Measurements from ENCODE around the gene UMAD1.
A peak's percentile ranks its signal among the peaks of the same experiment; 100 is the strongest.

Gene UMAD1

DNA sequence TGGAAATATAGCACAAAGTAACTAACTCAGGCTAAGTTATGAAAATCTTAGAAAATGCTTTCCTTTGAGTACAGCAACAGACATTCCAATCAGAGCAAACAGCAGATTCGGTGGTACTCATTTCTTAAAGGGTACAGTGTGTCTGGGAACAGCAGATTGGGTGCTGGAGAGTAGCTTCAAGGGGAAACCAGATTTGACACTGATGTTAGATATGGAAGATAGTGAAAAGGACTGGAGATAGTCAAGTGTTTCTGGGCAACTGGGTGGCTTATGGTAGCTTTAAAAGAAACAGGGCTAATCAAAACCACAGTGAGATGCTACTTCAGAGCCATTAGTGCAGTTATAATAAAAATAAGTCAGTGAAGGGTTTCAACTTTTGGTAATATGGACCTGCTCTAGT, 12.1 kb upstream of the UMAD1 start:
- Histone ChIP-seq H4K12ac (ENCODE audit: low read depth, low read length) (no peak overlapping the region), H3K4me3 (ENCODE audit: low read depth, low read length) (no peak overlapping the region), H4K8ac (ENCODE audit: low read depth, low read length) (no peak overlapping the region), H3K27me3 (ENCODE audit: insufficient read depth, low read length) (no peaks in the 10 kb centered on the region), H3K18ac (ENCODE audit: low read length) (no peak overlapping the region), H2AK5ac (ENCODE audit: low read length) (no peak overlapping the region), H3K79me2 (ENCODE audit: control insufficient read depth, insufficient read depth, low read length, poor library complexity) (no peaks in the 10 kb centered on the region), H3K14ac (ENCODE audit: low read length) (no peak overlapping the region), H2BK120ac (ENCODE audit: insufficient read depth, low read length, poor library complexity) (no peak overlapping the region), H3K4ac (ENCODE audit: low read depth, low read length) (no peak overlapping the region), H3K36me3 (ENCODE audit: control insufficient read depth in 1 of 2, insufficient read depth in 2 of 2, low read length in 2 of 2) (no peaks in the 10 kb centered on the region), H3K27ac (ENCODE audit: low read depth, low read length) (no peak overlapping the region), H3K4me2 (ENCODE audit: low read length) (no peak overlapping the region), H2BK5ac (ENCODE audit: low read depth, low read length, poor library complexity) (no peak overlapping the region), H4K91ac (ENCODE audit: low read depth, low read length) (no peak overlapping the region), H3K79me1 (ENCODE audit: low read length) (no peaks in the 10 kb centered on the region), H2BK12ac (ENCODE audit: low read length) (no peak overlapping the region), H3K9ac (ENCODE audit: low read length) (no peak overlapping the region), H3K23ac (ENCODE audit: low read length) (no peak overlapping the region), H3K9me3 (ENCODE audit: insufficient read depth, low read depth, low read length) (peaks cover 2% of the 10 kb centered on the region), H2AFZ (ENCODE audit: insufficient read depth, low read length, poor library complexity) (no peak overlapping the region), H3K4me1 (ENCODE audit: control insufficient read depth in 1 of 2, insufficient read depth in 2 of 2, low read length in 2 of 2) (no peaks in the 10 kb centered on the region)
- no peak for DNase-seq
- WGBS (ENCODE audit: extremely low coverage, insufficient coverage, insufficient read length) = no CpG with 5 or more reads among the region's 1 CpG

DNA sequence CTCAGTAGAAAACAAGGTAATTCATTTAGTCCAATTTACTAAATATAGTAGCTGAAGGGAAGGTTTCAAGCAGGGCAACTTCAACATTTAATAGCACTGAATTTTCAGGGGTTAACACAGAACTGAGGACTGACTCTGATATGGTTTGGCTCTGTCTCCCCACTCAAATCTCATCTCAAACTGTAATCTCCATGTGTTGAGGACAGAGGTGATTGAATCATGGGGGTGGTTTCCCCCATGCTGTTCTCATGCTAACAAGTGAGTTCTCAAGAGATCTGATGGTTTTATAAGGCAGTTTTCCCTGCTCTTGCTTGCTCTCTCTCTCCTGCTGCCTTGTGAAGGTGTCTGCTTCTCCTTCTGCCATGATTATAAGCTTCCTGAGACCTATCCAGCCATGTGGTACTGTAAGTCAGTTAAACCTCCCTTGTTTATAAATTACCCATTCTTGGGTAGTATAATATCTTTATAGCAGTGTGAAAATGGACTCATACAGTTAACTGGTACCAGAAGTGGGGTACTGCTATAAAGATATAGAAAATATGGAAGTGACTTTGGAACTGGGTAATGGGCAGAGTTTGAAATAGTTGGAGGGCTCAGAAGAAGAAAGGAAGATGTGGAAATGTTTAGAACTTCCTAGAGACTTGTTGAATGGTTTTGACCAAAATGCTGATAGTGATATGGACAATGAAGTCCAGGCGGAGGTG, 9.8 kb upstream of the UMAD1 start:
- Histone ChIP-seq H3K14ac (ENCODE audit: low read length) (no peak overlapping the region), H3K27ac (ENCODE audit: low read depth, low read length) (no peak overlapping the region), H3K4me2 (ENCODE audit: low read length) (no peak overlapping the region)

DNA sequence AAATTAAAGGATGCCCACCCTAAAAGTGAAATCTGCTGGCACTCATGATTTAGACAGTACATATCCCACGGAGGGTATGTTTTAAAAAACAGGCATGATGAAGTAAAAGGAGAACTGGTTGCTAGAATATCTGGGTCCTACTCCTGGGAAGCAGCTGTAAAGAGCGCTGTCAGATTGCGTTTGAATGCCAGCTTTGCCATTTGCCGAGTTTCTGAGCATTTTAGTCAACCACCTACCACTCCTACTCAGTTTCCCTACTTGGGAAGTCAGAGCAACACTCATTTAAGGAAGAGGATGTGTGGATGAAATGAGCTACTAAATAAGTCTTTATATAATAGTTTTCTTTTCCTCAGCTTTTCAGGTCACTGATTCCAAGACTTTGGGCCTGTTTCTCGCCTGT, 1.1 kb upstream of the UMAD1 start:
- WGBS (ENCODE audit: extremely low coverage, insufficient coverage, insufficient read length) = no CpG with 5 or more reads among the region's 5 CpGs
- peak overlapping the region; percentile 65 for H3K4me2 ChIP-seq (ENCODE audit: low read length)

More for the DNA sequence above, 9.8 kb upstream of the UMAD1 start:
- H4K8ac ChIP-seq (ENCODE audit: low read depth, low read length) = no peak overlapping the region
- H2AK5ac ChIP-seq (ENCODE audit: low read length) = no peak overlapping the region
- H3K79me2 ChIP-seq (ENCODE audit: control insufficient read depth, insufficient read depth, low read length, poor library complexity) = no peaks in the 10 kb centered on the region
- H2BK5ac ChIP-seq (ENCODE audit: low read depth, low read length, poor library complexity) = no peak overlapping the region
- H3K27me3 ChIP-seq (ENCODE audit: insufficient read depth, low read length) = no peaks in the 10 kb centered on the region
- H3K23ac ChIP-seq (ENCODE audit: low read length) = no peak overlapping the region
- H3K9me3 ChIP-seq (ENCODE audit: insufficient read depth, low read depth, low read length) = peaks cover 2% of the 10 kb centered on the region
- H3K4ac ChIP-seq (ENCODE audit: low read depth, low read length) = no peak overlapping the region
- no CpG with 5 or more reads among the region's 1 CpG for WGBS (ENCODE audit: extremely low coverage, insufficient coverage, insufficient read length)
- no peak overlapping the region for H4K91ac ChIP-seq (ENCODE audit: low read depth, low read length)
- H3K9ac ChIP-seq (ENCODE audit: low read length) = no peak overlapping the region
- H3K79me1 ChIP-seq (ENCODE audit: low read length) = no peaks in the 10 kb centered on the region
- no peaks in the 10 kb centered on the region for H3K4me1 ChIP-seq (ENCODE audit: control insufficient read depth in 1 of 2, insufficient read depth in 2 of 2, low read length in 2 of 2)
- no peak for DNase-seq
- H3K4me3 ChIP-seq (ENCODE audit: low read depth, low read length) = no peak overlapping the region
- H4K12ac ChIP-seq (ENCODE audit: low read depth, low read length) = no peak overlapping the region
- H3K18ac ChIP-seq (ENCODE audit: low read length) = no peak overlapping the region
- H2AFZ ChIP-seq (ENCODE audit: insufficient read depth, low read length, poor library complexity) = no peak overlapping the region
- H2BK120ac ChIP-seq (ENCODE audit: insufficient read depth, low read length, poor library complexity) = no peak overlapping the region
- no peak overlapping the region for H2BK12ac ChIP-seq (ENCODE audit: low read length)
- peaks cover under 1% of the 10 kb centered on the region in 2 experiments for H3K36me3 ChIP-seq (ENCODE audit: control insufficient read depth in 1 of 2, insufficient read depth in 2 of 2, low read length in 2 of 2)

DNA sequence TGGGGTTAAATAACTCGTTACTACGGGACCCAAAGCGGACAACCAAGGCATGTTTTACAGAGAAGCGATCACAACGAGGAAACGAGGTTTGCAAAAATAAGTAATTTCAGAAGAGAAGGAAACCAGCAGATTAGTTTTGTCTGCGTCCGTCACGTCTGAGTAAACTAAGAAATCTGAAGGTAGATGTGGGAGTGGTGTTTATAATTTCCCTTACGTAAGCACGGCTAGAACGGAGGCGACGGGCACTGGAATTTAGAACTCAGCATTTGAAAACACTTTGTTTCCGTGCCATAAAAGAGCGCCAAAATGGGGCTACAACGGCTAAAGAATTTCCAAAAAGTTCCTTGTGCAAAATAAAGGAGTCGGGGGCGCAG, 718 bp upstream of the UMAD1 start:
- Histone ChIP-seq H4K91ac (ENCODE audit: low read depth, low read length) (peak overlapping the region; percentile 23), H3K79me1 (ENCODE audit: low read length) (peaks cover 10% of the 10 kb centered on the region)
- no CpG with 5 or more reads among the region's 19 CpGs for WGBS (ENCODE audit: extremely low coverage, insufficient coverage, insufficient read length)

More for the DNA sequence above, 1.1 kb upstream of the UMAD1 start:
- peak overlapping the region; percentile 73 for H3K9ac ChIP-seq (ENCODE audit: low read length)
- no peak overlapping the region for H2BK12ac ChIP-seq (ENCODE audit: low read length)
- H3K9me3 ChIP-seq (ENCODE audit: insufficient read depth, low read depth, low read length) = no peaks in the 10 kb centered on the region
- no peak overlapping the region for H2BK120ac ChIP-seq (ENCODE audit: insufficient read depth, low read length, poor library complexity)
- no peak overlapping the region for H4K91ac ChIP-seq (ENCODE audit: low read depth, low read length)
- no peak overlapping the region for H2AK5ac ChIP-seq (ENCODE audit: low read length)
- peaks cover 0 to 5% of the 10 kb centered on the region in 2 experiments for H3K4me1 ChIP-seq (ENCODE audit: control insufficient read depth in 1 of 2, insufficient read depth in 2 of 2, low read length in 2 of 2)
- H2BK5ac ChIP-seq (ENCODE audit: low read depth, low read length, poor library complexity) = no peak overlapping the region
- H2AFZ ChIP-seq (ENCODE audit: insufficient read depth, low read length, poor library complexity) = no peak overlapping the region
- no peak overlapping the region for H3K23ac ChIP-seq (ENCODE audit: low read length)
- peaks cover 5% of the 10 kb centered on the region for H3K79me2 ChIP-seq (ENCODE audit: control insufficient read depth, insufficient read depth, low read length, poor library complexity)
- H4K8ac ChIP-seq (ENCODE audit: low read depth, low read length) = no peak overlapping the region
- DNase-seq = no peak
- H4K12ac ChIP-seq (ENCODE audit: low read depth, low read length) = no peak overlapping the region
- H3K18ac ChIP-seq (ENCODE audit: low read length) = no peak overlapping the region
- no peak overlapping the region for H3K27ac ChIP-seq (ENCODE audit: low read depth, low read length)
- H3K27me3 ChIP-seq (ENCODE audit: insufficient read depth, low read length) = no peaks in the 10 kb centered on the region
- H3K14ac ChIP-seq (ENCODE audit: low read length) = no peak overlapping the region
- peaks cover 10% of the 10 kb centered on the region for H3K79me1 ChIP-seq (ENCODE audit: low read length)
- H3K4me3 ChIP-seq (ENCODE audit: low read depth, low read length) = no peak overlapping the region
- H3K36me3 ChIP-seq (ENCODE audit: control insufficient read depth in 1 of 2, insufficient read depth in 2 of 2, low read length in 2 of 2) = peaks cover 2 to 3% of the 10 kb centered on the region in 2 experiments
- H3K4ac ChIP-seq (ENCODE audit: low read depth, low read length) = no peak overlapping the region

More for the DNA sequence above, 718 bp upstream of the UMAD1 start:
- H2BK12ac ChIP-seq (ENCODE audit: low read length) = no peak overlapping the region
- no peak overlapping the region for H2BK5ac ChIP-seq (ENCODE audit: low read depth, low read length, poor library complexity)
- peak overlapping the region; percentile 73 for H3K9ac ChIP-seq (ENCODE audit: low read length)
- no peaks in the 10 kb centered on the region for H3K9me3 ChIP-seq (ENCODE audit: insufficient read depth, low read depth, low read length)
- H3K27me3 ChIP-seq (ENCODE audit: insufficient read depth, low read length) = no peaks in the 10 kb centered on the region
- peak overlapping the region; percentile 20 for H4K12ac ChIP-seq (ENCODE audit: low read depth, low read length)
- H2AFZ ChIP-seq (ENCODE audit: insufficient read depth, low read length, poor library complexity) = peak overlapping the region; percentile 69
- H4K8ac ChIP-seq (ENCODE audit: low read depth, low read length) = peak overlapping the region; percentile 85
- H3K4me3 ChIP-seq (ENCODE audit: low read depth, low read length) = peak overlapping the region; percentile 95
- no peak overlapping the region for H3K18ac ChIP-seq (ENCODE audit: low read length)
- peaks cover 2 to 3% of the 10 kb centered on the region in 2 experiments for H3K36me3 ChIP-seq (ENCODE audit: control insufficient read depth in 1 of 2, insufficient read depth in 2 of 2, low read length in 2 of 2)
- peaks cover 5% of the 10 kb centered on the region for H3K79me2 ChIP-seq (ENCODE audit: control insufficient read depth, insufficient read depth, low read length, poor library complexity)
- H3K23ac ChIP-seq (ENCODE audit: low read length) = no peak overlapping the region
- no peak overlapping the region for H2BK120ac ChIP-seq (ENCODE audit: insufficient read depth, low read length, poor library complexity)
- peaks cover 0 to 5% of the 10 kb centered on the region in 2 experiments for H3K4me1 ChIP-seq (ENCODE audit: control insufficient read depth in 1 of 2, insufficient read depth in 2 of 2, low read length in 2 of 2)
- H3K27ac ChIP-seq (ENCODE audit: low read depth, low read length) = no peak overlapping the region
- DNase-seq = peak; percentile 33 to 64
- H3K4me2 ChIP-seq (ENCODE audit: low read length) = peak overlapping the region; percentile 65
- H3K14ac ChIP-seq (ENCODE audit: low read length) = peak overlapping the region; percentile 38
- no peak overlapping the region for H2AK5ac ChIP-seq (ENCODE audit: low read length)
- peak overlapping the region; percentile 35 for H3K4ac ChIP-seq (ENCODE audit: low read depth, low read length)

Measured in trophoblast cell (in vitro differentiated cells and primary cell).